Endothelial cell of umbilical vein (primary cell): ENCODE data around the gene UAP1L1. TPM values are rescaled to one million over a fixed set of nuclear protein-coding genes. Genes with fewer than 3 reads are reported as not detected.

Experiments used
- BruUV-seq: library from RNA; stranded (reverse); fragments of 400-500 nt; replicated peaks from 2 replicates; lab custom pipeline; 2021; lab: Mats Ljungman, UMichigan
- CTCF ChIA-PET: fragments of 300-600, 350-600 bp; sonication (Branson Sonifier 250); formaldehyde crosslinking; loops from one replicate; lab custom pipeline; 2021; ENCODE audit warnings: antibody characterized with exemption, inconsistent platforms; lab: Charles Lee
- POLR2A ChIA-PET: fragments of 300-600, 350-600 bp; sonication (Branson Sonifier 250); formaldehyde crosslinking; loops from one replicate; lab custom pipeline; 2021; ENCODE audit warnings: antibody characterized with exemption, inconsistent platforms; lab: Charles Lee
- DNase-seq: peaks from one replicate; pipeline ENCODE4 v3.0.0-alpha.2; 2011; ENCODE audit warnings: low read depth, low spot score
- FAIRE-seq: peaks from 2 replicates; lab custom pipeline; 2011; peaks lifted over from hg19 to GRCh38; lab: Jason Lieb, UNC
- H2AFZ ChIP-seq: 2 replicates; pipeline ENCODE4 v1.6.0; 2012; ENCODE audit warnings: low read depth, low read length, control low read depth, inconsistent platforms
- H3K27ac ChIP-seq: 2 replicates; pipeline ENCODE4 v1.5.1; 2011; ENCODE audit warnings: low read depth, mild to moderate bottlenecking, control low read depth, low read length, moderate library complexity; ENCODE audit not compliant: insufficient read depth
- H3K27me3 ChIP-seq, 2 experiments: 2 replicates each; pipeline versions ENCODE4 v1.6.0 to v1.6.1; 2011; ENCODE audit warnings: low read length in 2 of 2, mixed read lengths in 1 of 2; ENCODE audit not compliant: control insufficient read depth in 2 of 2, insufficient read depth in 2 of 2
- H3K36me3 ChIP-seq, 2 experiments: 2 replicates in 1 of 2; 3 replicates in 1 of 2; pipeline ENCODE4 v1.5.1; 2011; ENCODE audit warnings: low read length in 2 of 2, mild to moderate bottlenecking in 1 of 2, moderate library complexity in 1 of 2; ENCODE audit not compliant: control insufficient read depth in 2 of 2, insufficient read depth in 2 of 2; ENCODE audit errors: extremely low read depth in 1 of 2
- H3K4me1 ChIP-seq: 3 replicates; pipeline ENCODE4 v1.5.1; 2011; ENCODE audit warnings: mild to moderate bottlenecking, low read length; ENCODE audit not compliant: control insufficient read depth, insufficient read depth; ENCODE audit errors: extremely low read depth
- H3K4me2 ChIP-seq: 2 replicates; pipeline ENCODE4 v1.6.1; 2011; ENCODE audit warnings: low read length, control low read depth, mixed read lengths; ENCODE audit not compliant: insufficient read depth
- H3K4me3 ChIP-seq, 3 experiments: fragments of 200-600 bp in 1 of 3; sonication (generic), shearing (Covaris generic) in 1 of 3; replicated peaks in 1 of 3; 2 replicates each; pipeline ENCODE4 v1.5.1; 2011 to 2016; ENCODE audit warnings: control low read depth in 3 of 3, low read length in 3 of 3, mild to moderate bottlenecking in 2 of 3, inconsistent platforms in 1 of 3, low read depth in 1 of 3, moderate library complexity in 1 of 3; ENCODE audit not compliant: insufficient read depth in 1 of 3
- H3K79me2 ChIP-seq: 2 replicates; pipeline ENCODE4 v1.6.0; 2012; ENCODE audit warnings: low read length, inconsistent platforms; ENCODE audit not compliant: control insufficient read depth, insufficient read depth
- H3K9ac ChIP-seq: replicated peaks from 2 replicates; pipeline ENCODE3; 2011; ENCODE audit warnings: low read length, control low read depth; ENCODE audit not compliant: insufficient read depth; ENCODE audit errors: extremely low read depth
- H3K9me1 ChIP-seq: replicated peaks from 3 replicates; pipeline ENCODE4 v1.6.0; 2011; ENCODE audit warnings: mild to moderate bottlenecking, low read length; ENCODE audit not compliant: control insufficient read depth, insufficient read depth; ENCODE audit errors: extremely low read depth
- H3K9me3 ChIP-seq: replicated peaks from 2 replicates; pipeline ENCODE4 v1.5.1; 2012; ENCODE audit warnings: low read length, inconsistent platforms; ENCODE audit not compliant: control insufficient read depth, insufficient read depth
- H4K20me1 ChIP-seq: replicated peaks from 2 replicates; pipeline ENCODE3; 2011; ENCODE audit warnings: mild to moderate bottlenecking, low read length; ENCODE audit not compliant: control insufficient read depth, insufficient read depth; ENCODE audit errors: extremely low read depth
- CTCF ChIP-seq, 2 donors: IDR thresholded peaks; 1 replicate in 1 of 2; 2 replicates in 1 of 2; pipeline ENCODE4 v1.5.1; 2011; ENCODE audit warnings: low read length in 2 of 2, mild to moderate bottlenecking in 2 of 2, moderate library complexity in 2 of 2, control low read depth in 1 of 2, inconsistent platforms in 1 of 2, low read depth in 1 of 2; ENCODE audit not compliant: insufficient read depth in 1 of 2; ENCODE audit errors: extremely low read depth in 1 of 2
- EZH2 ChIP-seq: IDR thresholded peaks from 2 replicates; pipeline ENCODE4 v1.6.1; 2012; ENCODE audit warnings: borderline replicate concordance, low read depth, mild to moderate bottlenecking, moderate library complexity, low read length, inconsistent platforms; ENCODE audit not compliant: severe bottlenecking
- FOS ChIP-seq: IDR thresholded peaks from 2 replicates; pipeline ENCODE4 v1.6.1; 2011; ENCODE audit warnings: mild to moderate bottlenecking, low read length, moderate library complexity, borderline replicate concordance; ENCODE audit not compliant: insufficient read depth
- GATA2 ChIP-seq: IDR thresholded peaks from 2 replicates; pipeline ENCODE4 v1.7.0; 2011; ENCODE audit warnings: low read depth, mild to moderate bottlenecking, moderate library complexity, mixed read lengths, low read length; ENCODE audit not compliant: insufficient read length, insufficient read depth
- MAX ChIP-seq: IDR thresholded peaks from 2 replicates; pipeline ENCODE4 v1.6.1; 2011; ENCODE audit not compliant: insufficient read depth, insufficient read length
- MYC ChIP-seq: IDR thresholded peaks from one replicate; pipeline ENCODE4 v1.6.1; 2011; ENCODE audit warnings: mild to moderate bottlenecking, low read depth, low read length
- POLR2A ChIP-seq: IDR thresholded peaks from 2 replicates; pipeline ENCODE4 v1.6.1; 2012; ENCODE audit warnings: low read depth, mild to moderate bottlenecking, control low read depth, low read length
- POLR2AphosphoS5 ChIP-seq: IDR thresholded peaks from 2 replicates; pipeline ENCODE4 v1.6.1; 2012; ENCODE audit warnings: low read depth, mild to moderate bottlenecking, control low read depth, low read length, moderate library complexity; ENCODE audit not compliant: insufficient read depth
- dilution Hi-C: fragments of 300-500 bp; cut with MboI; formaldehyde crosslinking; loops from one replicate; pipeline ENCODE4 v1.15.0; 2019; ENCODE audit warnings: low sequenced_read_pairs; ENCODE audit not compliant: extremely low pct_ligation_motif_present
- intact Hi-C: fragments of 100-400 bp; cut with micrococcal nuclease; formaldehyde crosslinking; loops from one replicate; pipeline ENCODE4 v1.10.0; 2022
- polyA plus RNA-seq, 4 experiments: library from polyadenylated mRNA; depleted of rRNA in 3 of 4; stranded (reverse) in 3 of 4; unstranded in 1 of 4; fragments of >200 nt; gene quantifications; 2 replicates each; pipeline versions ENCODE4 v1.2.1 to v1.2.3, GENCODE V29; 2011 to 2012; ENCODE audit warnings: missing spikeins in 1 of 4
- total RNA-seq: library from RNA; stranded (reverse); gene quantifications from 2 replicates; pipeline ENCODE4 v1.2.3, GENCODE V29; 2021

Gene UAP1L1
- total and polyA plus RNA-seq, 2 donors (not counting 3 experiments of a cell fraction or from before 2014, with no cell fraction given): 26.0 to 41.7 TPM

GRCh38 chr9:137073992-137074399 is 3.3 kb upstream of the UAP1L1 start:
- no peak overlapping the region for H3K4me3 ChIP-seq
- H4K20me1 ChIP-seq: no peaks in the 10 kb centered on the region
- H3K9me1 ChIP-seq: no peaks in the 10 kb centered on the region
- H3K79me2 ChIP-seq: peaks cover 12% of the 10 kb centered on the region
- CTCF ChIA-PET: no interaction called here
- H3K4me1 ChIP-seq: peaks cover 16% of the 10 kb centered on the region
- dilution Hi-C loops (no loop called here), intact Hi-C loops (no loop called here)
- no peak for DNase-seq
- H3K27ac ChIP-seq: no peak overlapping the region
- POLR2A ChIA-PET: no interaction called here
- H3K27me3 ChIP-seq: no peaks in the 10 kb centered on the region
- H2AFZ ChIP-seq: no peak overlapping the region
- no peak for FAIRE-seq
- H3K4me2 ChIP-seq: no peak overlapping the region
- no peak for TF ChIP-seq FOS
- no peaks in the 10 kb centered on the region for H3K36me3 ChIP-seq
- no TSS peak for BruUV-seq
- H3K9me3 ChIP-seq: no peaks in the 10 kb centered on the region
- no peak overlapping the region for H3K9ac ChIP-seq

GRCh38 chr9:137074657-137075274 is 2.6 kb upstream of the UAP1L1 start:
- dilution Hi-C loops (no loop called here), intact Hi-C loops (no loop called here)
- Histone ChIP-seq H3K9me3 (no peaks in the 10 kb centered on the region), H3K27ac (no peak overlapping the region), H3K79me2 (peaks cover 6% of the 10 kb centered on the region), H3K4me2 (no peak overlapping the region), H3K4me1 (peaks cover 10% of the 10 kb centered on the region), H3K9ac (no peak overlapping the region), H3K4me3 (no peak overlapping the region), H3K27me3 (no peaks in the 10 kb centered on the region), H3K36me3 (peaks cover 0 to 7% of the 10 kb centered on the region in 2 experiments), H3K9me1 (no peaks in the 10 kb centered on the region), H2AFZ (no peak overlapping the region), H4K20me1 (no peaks in the 10 kb centered on the region)
- POLR2A ChIA-PET: no interaction called here
- DNase-seq: no peak
- BruUV-seq: no TSS peak
- FAIRE-seq: no peak
- CTCF ChIA-PET: interaction anchor here (2.9 kb wide), 1 partner anchor 11 kb away, joined by 13 read pairs; no protein-coding TSS in a partner anchor
- TF ChIP-seq POLR2AphosphoS5 (no peak), MAX (no peak), FOS (no peak), EZH2 (no peak), GATA2 (no peak), CTCF (IDR thresholded peaks at IDR 0.05; ENCODE audit: extremely low read depth in 1 of 2, insufficient read depth in 1 of 2, low read depth in 1 of 2, low read length in 2 of 2) (no peak), POLR2A (no peak), MYC (no peak)
